ENCODE results near the gene YEATS4. TPM values are rescaled to one million over a fixed set of nuclear protein-coding genes. Genes with fewer than 3 reads are reported as not detected.

The YEATS4 gene
- total RNA-seq, 1 donor from 2014 or later, result 25.9 TPM

DNA sequence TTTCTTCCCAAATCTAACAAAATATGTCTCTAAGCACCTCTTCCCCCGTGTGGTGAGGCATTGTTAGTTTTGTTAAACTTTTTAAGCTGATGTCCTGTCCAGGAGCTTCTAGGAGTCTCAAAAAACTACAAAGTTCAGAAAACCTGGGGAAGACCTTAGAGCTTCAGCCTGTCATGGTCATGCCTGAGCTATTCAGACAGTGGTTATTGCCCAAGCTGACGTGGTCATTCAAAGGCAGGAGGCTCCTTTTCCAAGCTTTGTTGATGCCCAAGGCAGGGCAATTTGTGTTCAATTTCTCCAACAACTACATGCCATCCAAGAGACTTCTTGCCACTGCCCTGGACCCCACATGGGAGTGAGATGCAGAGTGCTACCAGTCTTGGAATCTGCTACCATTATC lies 17.1 kb upstream of the YEATS4 start:
- DNase-seq, result no peak

DNA sequence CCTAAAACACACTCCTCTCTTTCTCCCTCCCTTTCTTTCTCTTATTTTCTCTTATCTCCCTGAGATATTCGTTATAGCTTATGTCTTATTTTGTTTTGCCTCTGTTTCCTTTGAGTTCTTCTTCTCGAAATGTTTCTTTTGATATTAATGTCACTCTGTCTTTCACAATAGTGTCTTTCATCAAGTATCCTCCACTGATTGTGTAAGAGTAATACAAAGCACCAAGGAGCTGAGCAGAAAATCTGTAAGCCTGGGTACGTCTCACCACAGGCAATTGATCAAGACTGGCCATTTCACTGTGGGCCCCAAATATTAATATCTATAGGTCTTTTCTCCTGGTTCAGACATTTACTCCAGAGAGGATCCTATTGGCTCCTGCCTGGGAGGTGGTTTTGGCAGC lies 16.2 kb upstream of the YEATS4 start:
- DNase-seq, result no peak

DNA sequence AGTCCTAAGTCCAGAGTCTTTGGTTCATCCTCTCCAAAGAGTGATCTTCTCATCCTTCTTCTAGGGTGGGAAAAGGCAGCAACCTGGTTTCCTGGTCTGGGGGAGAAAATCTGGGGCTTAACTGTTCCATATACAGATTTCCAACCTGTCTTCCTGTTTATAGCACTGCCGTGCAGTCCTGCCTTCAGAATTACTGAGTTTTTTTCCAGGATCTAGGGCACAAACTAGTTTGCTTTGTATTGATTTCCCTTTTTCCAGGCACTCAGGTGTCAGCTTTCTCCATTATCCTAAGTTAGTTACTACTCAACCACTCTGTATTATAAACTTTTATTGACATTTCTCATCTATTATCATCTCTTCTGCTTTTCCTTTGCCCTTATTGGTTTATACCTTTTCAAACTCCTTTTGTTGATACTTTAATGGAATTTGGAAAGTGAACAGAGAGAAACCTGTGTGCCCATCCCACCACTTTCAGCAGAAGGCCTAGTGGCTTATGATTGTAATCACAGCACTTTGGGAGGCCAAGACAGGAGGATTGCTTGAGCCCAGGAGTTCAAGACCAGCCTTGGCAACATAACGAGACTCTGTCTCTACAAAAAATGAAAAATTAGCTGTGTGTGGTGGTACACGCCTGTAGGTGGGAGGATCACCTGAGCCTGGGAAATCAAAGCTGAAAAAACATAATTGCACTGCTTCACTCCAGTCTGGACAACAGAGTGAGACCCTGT lies 15.5 kb upstream of the YEATS4 start:
- DNase-seq, result no peak

DNA sequence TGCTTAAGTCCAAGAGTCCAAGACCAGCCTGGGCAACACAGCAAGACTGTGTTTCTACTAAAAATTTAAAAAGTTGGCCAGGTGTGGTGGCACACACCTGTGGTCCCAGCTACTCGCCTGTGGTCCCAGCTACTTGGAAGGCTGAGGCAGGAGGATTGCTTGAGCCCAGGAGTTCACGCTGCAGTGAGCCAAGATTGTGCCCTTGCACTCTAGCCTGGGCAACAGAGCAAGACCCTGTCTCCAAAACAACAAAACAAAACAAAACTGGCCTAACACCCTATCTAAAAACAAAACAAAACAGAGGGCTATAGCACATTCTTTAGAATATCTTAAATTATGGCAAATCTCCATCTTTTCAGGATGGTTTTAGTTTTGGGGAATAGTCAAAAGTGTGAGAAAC lies 14.5 kb upstream of the YEATS4 start:
- DNase-seq, result no peak

DNA sequence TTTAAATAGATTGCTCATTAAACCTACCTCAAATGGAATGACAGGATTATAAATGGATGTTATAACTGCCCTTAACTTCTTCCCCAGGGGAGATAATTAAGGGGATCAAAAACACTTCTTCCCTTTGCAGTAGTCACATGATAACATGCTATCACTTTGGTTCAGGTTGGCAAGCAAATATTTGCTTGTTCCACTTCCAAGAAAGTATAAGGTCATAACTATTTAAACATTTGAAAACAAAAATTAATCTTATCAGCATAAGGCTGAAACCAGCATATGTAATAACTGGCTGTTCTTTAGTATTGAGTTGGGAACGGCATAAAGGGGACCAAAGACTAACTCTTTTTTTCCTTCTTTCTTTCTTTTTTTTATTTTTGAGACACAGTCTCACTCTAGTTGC lies 13.8 kb upstream of the YEATS4 start:
- DNase-seq, result no peak

DNA sequence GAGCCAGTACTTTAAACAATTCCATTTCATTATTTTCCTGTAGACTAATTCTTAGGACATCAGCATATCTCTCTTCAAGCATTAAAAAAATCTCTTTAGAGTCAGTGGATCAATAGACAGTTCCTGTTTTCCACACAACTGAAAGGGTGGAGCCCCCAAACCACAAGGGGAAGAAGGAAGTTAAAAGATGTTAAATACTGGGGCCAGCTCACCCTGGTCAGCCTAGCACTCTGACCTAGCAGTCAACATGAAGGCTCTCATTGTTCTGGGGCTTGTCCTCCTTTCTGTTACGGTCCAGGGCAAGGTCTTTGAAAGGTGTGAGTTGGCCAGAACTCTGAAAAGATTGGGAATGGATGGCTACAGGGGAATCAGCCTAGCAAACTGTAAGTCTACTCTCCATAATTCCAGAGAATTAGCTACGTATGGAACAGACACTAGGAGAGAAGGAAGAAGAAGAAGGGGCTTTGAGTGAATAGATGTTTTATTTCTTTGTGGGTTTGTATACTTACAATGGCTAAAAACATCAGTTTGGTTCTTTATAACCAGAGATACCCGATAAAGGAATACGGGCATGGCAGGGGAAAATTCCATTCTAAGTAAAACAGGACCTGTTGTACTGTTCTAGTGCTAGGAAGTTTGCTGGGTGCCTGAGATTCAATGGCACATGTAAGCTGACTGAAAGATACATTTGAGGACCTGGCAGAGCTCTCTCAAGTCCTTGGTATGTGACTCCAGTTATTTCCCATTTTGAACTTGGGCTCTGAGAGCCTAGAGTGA lies 11.2 kb upstream of the YEATS4 start, which contains the start of gene LYZ:
Gene LYZ, plus strand, starts transcription at position 220 of the 777 bp plus-strand sequence. Its CDS starts 28 bp downstream, at position 248.
- no peak for DNase-seq

DNA sequence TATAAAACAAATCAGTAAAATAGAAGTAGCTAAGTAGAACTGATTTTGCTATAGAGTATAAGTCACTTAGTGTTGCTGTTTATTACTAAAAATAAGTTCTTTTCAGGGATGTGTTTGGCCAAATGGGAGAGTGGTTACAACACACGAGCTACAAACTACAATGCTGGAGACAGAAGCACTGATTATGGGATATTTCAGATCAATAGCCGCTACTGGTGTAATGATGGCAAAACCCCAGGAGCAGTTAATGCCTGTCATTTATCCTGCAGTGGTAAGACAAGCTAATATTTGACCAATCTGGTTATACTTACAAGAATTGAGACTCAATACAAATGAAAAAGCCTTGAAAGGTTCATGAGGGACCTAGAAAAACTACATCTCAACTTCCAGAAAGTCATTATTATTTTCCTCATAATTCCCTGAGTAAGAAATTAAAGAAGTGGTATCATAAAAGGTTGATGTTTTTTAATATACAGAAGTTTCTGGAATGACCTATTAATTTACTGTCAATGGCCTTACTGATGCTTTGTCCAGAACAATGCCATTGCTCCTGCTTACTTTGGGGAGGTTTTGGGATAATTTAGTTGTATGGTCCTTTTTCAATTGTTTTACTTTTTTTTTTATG lies 9.4 kb upstream of the YEATS4 start:
- no peak for DNase-seq

DNA sequence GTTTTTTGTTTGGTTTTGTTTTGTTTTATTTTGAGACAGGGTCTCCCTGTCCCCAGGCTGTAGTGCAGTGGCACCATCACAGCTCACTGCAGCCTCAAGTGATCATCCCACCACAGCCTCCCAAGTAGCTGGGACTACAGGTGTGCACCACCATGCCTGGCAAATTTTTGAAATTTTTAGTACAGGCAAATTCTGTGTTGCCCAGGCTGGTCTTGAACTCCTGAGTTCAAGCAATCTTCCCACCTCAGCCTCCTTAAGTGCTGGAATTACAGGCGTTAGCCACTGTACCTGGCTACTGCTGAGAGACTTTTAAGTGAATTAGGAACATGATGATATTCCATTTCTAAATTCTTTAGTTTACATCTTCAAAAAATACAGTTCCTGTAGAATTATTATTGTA lies 8.8 kb upstream of the YEATS4 start:
- DNase-seq, result no peak

DNA sequence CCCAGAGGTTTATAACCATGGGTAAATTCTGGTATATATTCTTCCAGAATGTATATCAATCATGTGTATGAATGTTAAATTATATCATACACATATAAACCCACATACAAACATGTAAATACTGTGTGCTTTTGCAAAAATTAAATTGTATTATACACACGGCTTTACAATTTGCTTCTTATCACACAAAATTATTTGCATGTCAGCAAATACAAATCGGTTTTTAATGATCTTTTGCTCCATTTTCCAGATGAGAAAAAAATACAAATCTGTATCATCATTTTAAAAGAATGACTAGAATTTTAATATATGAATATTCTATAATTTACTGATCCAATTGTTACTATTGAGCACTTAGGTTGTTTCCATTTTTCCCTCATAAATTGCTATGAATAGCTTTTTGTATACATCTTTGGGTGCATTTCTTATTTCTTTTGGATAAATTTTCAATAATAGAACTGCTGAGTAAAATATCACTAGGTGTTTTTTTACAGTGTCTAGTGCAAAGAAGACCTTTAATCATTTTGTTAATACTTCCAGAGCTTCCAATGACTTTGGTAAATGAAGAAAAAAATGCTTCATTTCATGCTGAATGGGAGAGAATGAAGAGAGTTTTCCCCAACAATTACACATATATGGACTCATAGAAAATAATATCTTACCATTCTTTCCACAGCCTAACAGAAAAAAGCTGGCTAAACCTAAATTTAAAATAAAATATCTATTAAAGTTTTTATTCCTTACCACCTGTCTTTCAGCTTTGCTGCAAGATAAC lies 7.9 kb upstream of the YEATS4 start:
- DNase-seq, result no peak

DNA sequence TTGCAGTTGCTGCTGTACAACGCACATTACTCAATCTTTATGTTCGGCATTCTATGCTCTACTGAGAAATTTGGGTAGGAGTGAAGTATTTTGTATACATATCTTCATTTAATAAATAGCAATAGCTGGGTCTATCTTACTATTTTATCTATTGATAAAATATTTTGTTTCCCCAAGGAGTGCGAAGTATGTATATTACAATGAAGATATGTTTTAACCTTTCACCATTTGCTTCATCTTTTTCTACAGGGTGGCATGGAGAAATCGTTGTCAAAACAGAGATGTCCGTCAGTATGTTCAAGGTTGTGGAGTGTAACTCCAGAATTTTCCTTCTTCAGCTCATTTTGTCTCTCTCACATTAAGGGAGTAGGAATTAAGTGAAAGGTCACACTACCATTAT lies 6.6 kb upstream of the YEATS4 start:
- DNase-seq, result no peak

DNA sequence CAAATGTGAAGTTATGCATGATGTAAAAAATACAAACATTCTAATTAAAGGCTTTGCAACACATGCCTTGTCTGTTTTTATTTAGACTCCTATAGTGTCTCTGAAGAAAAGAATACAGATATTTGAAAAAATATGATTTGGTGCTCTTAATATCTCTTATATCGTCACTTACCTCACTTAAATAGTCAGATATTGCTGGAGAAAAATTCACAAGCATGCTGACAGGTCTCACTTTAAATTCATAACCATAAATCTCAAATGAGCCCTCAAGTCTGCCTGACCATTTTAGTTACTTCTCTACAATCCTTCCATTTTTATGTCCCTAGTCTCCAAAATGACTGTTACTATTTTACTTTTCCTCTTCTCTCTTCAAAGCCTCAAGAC lies 5.4 kb upstream of the YEATS4 start:
- DNase-seq, result no peak

DNA sequence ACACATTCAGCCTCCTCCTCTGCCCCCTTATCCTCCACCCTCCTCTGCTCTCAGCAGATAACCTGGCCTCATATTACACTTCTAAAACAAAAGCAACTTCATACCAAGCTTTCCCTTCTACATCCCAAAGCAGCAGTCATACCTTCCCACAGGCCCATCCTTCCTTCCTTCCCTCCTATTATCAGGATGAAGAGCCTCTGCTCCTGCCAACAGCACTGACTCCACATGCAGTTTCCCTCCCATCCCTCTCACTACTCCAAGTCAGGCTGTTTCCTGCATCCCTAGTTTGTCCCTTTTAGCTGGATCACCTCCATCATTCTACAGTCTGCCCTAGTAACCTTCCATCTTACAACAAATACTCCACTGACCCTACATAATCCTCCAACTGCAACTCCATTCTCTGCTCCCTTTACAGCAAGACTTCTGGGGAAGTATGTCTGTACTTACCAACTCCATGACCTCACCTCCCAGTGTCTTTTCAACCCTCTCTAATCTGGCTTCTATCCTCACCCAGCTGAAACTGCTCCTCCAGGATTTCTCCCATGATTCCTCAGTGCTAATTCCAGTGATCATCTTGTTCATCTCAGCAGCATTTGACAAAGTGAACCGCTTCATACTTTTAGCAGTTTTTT lies 4.9 kb upstream of the YEATS4 start:
- DNase-seq, result no peak

DNA sequence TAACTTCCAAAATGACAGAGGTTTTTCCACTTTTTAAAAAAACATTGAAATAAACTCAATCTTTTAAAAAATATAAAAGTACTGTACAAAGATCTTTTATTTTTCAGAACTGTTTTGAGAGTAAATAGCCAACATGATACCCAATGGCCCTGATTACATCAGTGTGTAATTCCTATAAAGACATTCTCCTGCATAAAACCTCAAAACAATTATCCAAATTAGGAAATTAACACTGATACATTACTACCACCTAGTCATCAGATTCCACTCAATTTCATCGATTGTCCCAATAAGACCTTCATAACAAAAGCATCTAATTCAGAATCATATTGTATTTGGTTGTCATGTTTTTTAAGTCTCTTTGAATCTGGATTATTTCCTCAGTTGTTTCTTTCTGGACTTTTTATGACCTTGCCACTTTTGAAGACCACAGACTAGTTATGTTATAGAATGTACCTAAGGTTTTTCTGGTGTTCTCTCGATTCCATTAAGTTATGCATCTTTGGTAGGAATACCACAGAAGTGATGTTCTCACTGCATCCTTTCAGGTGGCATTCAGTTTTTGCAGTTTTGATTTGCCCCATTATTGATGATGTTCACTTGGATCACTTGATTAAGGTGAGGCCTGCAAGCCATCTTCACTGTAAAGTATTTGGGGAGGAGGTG lies 4.0 kb upstream of the YEATS4 start:
- no peak for DNase-seq

DNA sequence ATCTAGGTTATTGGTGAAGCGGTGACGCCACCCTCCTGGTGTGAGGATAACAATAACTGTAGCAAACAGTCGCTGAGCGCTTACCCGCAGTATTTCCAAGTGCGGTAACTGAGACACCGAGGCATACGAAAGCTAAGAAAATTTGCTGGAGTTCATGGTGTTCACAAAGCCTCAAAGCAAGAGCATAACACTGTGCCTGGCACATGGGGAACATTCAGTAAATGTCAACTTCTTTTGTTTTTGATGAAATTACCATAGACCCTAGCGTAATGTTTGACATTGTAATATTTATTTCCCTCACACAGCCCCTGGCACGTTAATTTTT lies 767 bp downstream of the YEATS4 start:
- no peak for DNase-seq

DNA sequence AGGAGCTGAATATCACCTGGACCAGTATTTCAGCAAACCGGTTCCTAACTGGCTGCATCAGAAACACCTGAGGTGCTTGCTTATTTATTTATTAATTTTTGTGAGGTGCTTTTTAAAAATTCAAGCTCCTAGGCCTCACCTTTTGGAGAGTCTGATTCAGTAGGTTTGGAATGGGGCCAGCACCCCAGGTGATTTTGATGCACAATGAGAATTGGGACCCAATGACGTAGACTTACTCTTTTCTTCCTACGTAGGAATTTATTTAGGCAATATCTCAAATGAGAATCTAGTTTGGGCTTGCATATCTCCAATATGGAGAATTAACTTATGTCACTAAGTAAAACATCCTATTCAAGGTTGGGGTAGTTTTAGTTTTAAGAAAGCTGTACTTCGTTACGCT lies 7.3 kb downstream of the YEATS4 start:
- DNase-seq, result no peak

DNA sequence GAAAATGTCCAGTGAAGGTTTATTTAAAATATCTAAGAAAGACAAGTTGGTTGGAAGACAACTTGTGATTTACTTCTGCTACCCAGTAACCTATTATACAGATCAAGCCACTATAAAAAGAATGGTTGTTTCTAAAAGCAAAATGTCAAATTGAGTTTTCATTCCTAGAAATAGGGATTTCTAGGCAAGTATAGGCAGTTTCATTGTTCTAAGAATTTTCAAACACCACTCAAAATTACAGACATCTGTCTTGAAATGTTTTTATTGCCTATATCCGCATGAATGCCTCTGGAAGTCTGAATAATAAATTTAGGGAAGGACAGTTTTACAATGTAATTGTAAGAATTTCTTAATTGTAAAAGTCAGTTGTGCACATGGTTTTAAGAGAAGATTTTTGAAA lies 8.6 kb downstream of the YEATS4 start:
- no peak for DNase-seq

DNA sequence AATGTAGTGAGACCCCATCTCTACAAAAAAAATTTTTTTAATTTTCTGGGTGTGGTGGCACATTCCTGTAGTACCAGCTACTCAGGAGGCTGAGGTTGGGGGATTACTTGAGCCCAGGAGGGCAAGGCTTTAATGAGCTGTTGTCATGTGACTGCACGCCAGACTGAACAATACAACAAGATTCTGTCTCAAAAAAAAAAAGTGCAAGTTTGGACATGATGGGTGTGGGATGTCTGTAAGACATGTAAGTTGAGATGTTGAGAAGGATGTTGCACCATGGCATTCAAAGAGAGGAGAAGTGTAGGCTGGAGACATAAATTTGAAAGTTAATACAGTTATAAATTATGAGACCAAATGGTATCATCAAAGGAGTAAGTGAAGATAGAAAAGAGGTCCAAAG lies 23.5 kb downstream of the YEATS4 start:
- DNase-seq, result no peak

DNA sequence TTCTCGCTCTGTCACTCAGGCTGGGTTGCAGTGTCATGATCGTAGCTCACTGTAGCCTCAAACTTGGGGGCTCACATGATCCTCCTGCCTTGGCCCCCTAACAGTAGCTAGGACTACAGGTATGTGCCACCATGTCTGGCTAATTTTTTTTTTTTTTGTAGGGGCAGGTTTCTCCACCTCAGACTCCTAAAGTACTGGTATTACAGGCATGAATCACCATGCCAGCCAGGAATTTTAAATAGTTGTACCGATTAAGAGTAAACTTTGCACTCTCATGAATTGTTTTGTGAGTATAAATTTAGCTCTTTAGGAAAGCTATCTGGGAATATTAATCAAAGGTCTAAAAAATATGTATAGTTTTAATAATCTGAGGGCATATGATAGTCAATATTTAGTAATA lies 25.5 kb downstream of the YEATS4 start:
- DNase-seq, result no peak

DNA sequence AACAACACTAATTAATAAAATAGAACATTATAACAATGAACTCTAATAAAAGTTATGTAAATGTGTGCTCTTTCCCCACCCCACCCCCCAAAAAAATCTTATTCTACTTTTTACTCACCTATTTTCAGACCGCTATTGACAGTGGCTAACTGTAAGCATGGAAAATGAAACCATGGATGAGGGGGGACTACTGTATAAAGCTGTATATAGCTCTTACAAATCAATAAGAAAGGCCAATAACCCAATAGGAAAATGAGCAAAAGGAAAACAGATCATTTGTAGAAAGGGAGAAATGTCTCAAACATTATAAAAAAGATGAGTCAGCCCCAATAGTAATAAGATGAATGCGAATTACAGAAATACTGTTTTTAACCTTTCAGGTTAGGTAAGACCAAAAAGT lies 27.4 kb downstream of the YEATS4 start:
- DNase-seq, result no peak

DNA sequence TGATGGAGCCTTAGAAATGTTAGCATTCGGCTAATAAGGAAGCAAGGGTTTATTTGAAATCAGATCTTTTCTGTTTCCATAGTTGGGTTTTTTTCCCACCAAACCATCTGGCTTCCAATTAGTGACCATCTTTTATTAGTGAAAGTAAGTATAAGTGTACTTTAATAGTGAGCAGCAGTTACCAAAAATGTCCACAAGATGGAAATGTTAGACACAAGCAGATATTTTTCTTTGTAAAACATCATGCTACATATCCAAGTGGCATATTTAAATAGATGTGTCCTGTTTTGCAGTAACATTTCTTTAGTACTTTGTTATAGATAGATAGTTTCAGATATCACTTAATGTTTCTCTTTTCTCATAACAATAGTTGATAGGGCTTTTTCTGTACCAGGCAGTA lies 28.8 kb downstream of the YEATS4 start:
- DNase-seq, result peak; percentile 76

DNA sequence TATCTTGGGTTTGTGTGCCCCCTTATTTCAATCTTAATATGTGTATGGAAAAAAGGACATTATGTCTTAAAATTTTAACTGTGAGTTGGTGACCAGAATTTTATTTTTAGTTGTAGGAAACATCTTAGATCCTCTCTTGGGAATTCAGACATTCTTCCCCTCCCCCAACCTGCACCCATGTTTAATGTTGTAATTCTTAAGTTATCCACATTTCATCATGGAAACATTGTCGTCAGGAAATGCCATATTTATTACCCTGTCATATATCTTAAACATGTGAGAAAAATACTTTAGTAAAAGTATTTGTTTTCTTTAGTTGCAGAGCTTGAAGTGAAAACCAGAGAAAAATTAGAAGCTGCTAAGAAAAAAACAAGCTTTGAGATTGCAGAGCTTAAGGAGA lies 30.3 kb downstream of the YEATS4 start:
- DNase-seq, result peak; percentile 24
